T-helper 17 cell (primary cell): ENCODE measurements around the gene KNDC1. TPM values are rescaled to one million over a fixed set of nuclear protein-coding genes. Genes with fewer than 3 reads are reported as not detected.

Experiments
- ATAC-seq: fragments of 150-1000 bp; cut with Tn5 transposase; 2 replicates; pipeline ENCODE4 v1.10.0; 2021; ENCODE audit warnings: mild to moderate bottlenecking, moderate library complexity
- DNase-seq, 3 donors: peaks; one replicate each; pipeline versions ENCODE4 v3.0.0 to v3.0.0-alpha.2; 2020 to 2021
- H3K9me3 ChIP-seq: one replicate; pipeline ENCODE4 v1.7.0; 2013; ENCODE audit warnings: low read length, mild to moderate bottlenecking; ENCODE audit not compliant: control insufficient read depth, poor library complexity, severe bottlenecking
- H3K27ac Mint-ChIP-seq: one replicate; pipeline ENCODE4 v1.8.0; 2022; ENCODE audit warnings: mild to moderate bottlenecking, moderate library complexity, mixed read lengths
- H3K27me3 Mint-ChIP-seq: one replicate; pipeline ENCODE4 v1.8.0; 2022; ENCODE audit warnings: mixed read lengths
- H3K36me3 Mint-ChIP-seq: one replicate; pipeline ENCODE4 v1.8.0; 2022; ENCODE audit warnings: low read depth, mixed read lengths
- H3K4me1 Mint-ChIP-seq: one replicate; pipeline ENCODE4 v1.8.0; 2022; ENCODE audit warnings: mild to moderate bottlenecking, mixed read lengths
- H3K4me3 Mint-ChIP-seq: one replicate; pipeline ENCODE4 v1.8.0; 2022; ENCODE audit warnings: mild to moderate bottlenecking, moderate library complexity, mixed read lengths
- total RNA-seq, 4 donors: library from RNA in 2 of 4; stranded (reverse) in 2 of 4; gene quantifications; one replicate each; pipeline ENCODE4 v1.2.3 and lab custom pipeline; 2022 to 2026

The KNDC1 gene
- total RNA-seq, 2 donors from 2014 or later, result 0.42 to 1.1 TPM

- Mint-ChIP-seq H3K4me3 (no peak overlapping the region), H3K36me3 (peaks cover 3% of the 10 kb centered on the region), H3K27me3 (peaks cover 25% of the 10 kb centered on the region), H3K27ac (no peak overlapping the region), H3K4me1 (peaks cover 6% of the 10 kb centered on the region)
- ATAC-seq, result no peak
- no peak for DNase-seq
- no peaks in the 10 kb centered on the region for H3K9me3 ChIP-seq
Measured at GRCh38 chr10:133121479-133121878, 38.5 kb upstream of the KNDC1 start.

DNA sequence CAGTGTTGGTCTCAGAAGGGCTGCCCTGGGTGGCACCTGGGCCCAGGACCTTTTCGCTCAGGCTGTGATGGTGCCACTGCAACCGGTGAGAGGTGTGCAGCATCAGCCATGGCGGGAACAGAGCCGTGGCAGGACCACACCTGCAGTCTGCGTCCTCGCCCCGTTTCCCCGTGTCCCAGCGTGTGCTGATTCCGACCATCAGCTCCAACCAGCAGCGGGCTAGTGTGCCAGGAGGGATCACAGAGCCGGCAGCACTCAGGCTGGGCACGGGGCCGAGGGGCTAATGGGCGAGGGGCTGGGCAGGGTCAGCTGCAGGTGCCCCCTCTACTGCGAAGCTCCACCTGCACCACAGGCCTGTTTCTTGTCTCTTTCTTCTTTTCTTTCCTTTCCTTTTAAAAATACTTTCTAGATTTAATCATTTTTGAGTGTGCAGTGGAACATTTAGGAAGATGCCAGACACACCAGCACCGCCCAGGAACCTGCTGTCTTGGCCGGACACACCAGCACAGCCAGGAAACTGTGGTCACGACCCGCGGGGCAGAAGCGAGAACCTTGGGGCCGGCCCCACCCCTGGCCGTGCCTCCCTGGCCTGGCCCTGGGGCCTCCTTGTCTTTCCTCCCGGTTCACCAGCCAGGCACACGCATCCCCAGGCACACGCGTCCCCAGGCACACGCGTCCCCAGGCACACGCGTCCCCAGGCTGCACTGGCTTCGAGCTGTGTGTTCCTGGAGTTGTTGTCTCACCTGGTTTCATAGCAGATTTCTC lies 37.7 kb upstream of the KNDC1 start:
- ATAC-seq, result no peak
- Mint-ChIP-seq H3K27ac (no peak overlapping the region), H3K4me3 (no peak overlapping the region), H3K36me3 (peaks cover 3% of the 10 kb centered on the region), H3K4me1 (peaks cover 6% of the 10 kb centered on the region), H3K27me3 (peaks cover 25% of the 10 kb centered on the region)
- H3K9me3 ChIP-seq, result no peaks in the 10 kb centered on the region
- DNase-seq, result peak in 1 of 3 donors; percentile 7

DNA sequence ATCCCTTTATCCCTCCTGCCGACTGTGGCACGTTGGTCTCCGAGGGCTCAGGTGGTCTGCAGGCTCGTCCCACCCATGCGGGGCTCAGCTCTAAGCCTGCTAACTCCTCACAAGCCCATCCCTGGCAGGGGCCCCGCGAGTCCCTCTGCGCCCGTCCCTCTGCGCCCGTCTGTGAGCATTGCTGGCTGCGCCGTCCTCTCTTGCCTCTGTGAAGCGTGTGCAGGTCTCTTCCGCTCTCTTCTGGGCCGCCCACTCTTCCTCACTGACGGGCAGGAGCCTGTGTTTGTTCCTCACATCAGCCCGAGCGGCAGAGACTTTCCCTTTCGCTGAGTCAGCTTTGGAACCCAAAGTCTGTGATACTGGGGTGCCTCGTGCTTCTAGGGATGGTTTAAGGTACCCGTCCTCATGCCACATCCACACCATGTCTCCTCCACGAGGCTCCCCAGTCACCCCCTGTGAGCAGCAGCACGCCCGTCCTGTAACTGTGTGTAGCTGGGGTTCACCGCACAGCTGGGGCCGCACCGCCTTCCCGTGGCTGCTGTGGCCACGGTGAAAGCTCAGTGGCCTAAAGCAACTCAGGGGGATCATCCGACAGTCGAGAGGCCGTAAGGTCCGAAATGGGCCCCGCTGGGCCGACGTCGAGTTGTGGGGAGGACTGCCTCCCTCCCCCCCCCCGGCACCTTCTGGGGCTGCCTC lies 36.8 kb upstream of the KNDC1 start:
- H3K4me3 Mint-ChIP-seq, result peak overlapping the region; percentile 13
- no peaks in the 10 kb centered on the region for H3K9me3 ChIP-seq
- no peak overlapping the region for H3K27ac Mint-ChIP-seq
- ATAC-seq (no peak), DNase-seq (peak in 1 of 3 donors; percentile 3)
- peaks cover 3% of the 10 kb centered on the region for H3K36me3 Mint-ChIP-seq
- H3K27me3 Mint-ChIP-seq, result peaks cover 25% of the 10 kb centered on the region
- H3K4me1 Mint-ChIP-seq, result peaks cover 6% of the 10 kb centered on the region

GRCh38 chr10:133123746-133124356 lies 36.2 kb upstream of the KNDC1 start:
- Mint-ChIP-seq H3K27me3 (peaks cover 25% of the 10 kb centered on the region), H3K27ac (no peak overlapping the region), H3K4me1 (peaks cover 6% of the 10 kb centered on the region), H3K36me3 (peaks cover 3% of the 10 kb centered on the region), H3K4me3 (no peak overlapping the region)
- ATAC-seq (no peak), DNase-seq (peak in 2 of 3 donors; percentile 4 to 5)
- H3K9me3 ChIP-seq, result no peaks in the 10 kb centered on the region

DNA sequence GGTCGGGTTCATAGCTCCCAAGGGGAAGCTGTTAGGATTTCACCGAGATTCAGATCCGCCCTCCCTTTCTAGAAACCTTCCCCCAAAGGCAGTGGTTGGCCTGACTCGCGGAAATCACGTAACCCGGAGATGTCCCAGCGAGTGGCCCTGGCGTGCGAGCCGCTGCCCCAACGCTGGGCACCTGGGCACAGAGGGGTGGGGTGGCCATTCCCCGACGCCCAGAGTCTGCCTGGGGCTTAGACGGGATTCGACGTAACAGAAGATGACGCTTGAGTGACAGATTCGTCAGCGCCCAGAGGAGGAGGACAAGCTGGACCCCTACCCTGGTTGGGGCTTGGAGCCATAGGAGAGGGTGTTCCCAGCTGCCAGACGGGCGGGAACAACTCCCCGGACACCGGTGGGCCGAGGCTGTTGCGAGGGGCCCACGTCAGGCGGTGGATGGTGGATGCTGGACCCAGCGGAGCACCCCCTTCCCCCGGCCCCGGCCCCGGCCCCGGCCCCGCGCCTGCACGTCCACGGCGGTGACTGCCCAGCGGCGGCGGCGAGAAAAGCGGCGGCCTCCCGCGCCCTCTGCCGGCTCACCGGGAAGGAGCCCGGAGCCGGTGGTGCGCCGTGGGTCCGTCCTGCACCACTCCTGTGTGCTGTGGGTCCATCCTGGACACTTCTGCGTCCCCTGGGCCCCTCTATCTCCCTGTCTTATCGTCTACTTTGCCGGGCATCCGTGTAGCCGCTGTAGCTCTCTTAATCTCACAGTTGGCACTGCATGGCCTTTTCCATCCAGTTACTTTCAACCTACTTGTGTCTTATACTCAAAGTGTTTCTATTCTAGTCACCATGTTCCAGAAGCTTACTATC lies 35.4 kb upstream of the KNDC1 start:
- ATAC-seq (no peak), DNase-seq (peak in 2 of 3 donors; percentile 4 to 7)
- no peak overlapping the region for H3K4me3 Mint-ChIP-seq
- H3K27ac Mint-ChIP-seq, result no peak overlapping the region
- peaks cover 6% of the 10 kb centered on the region for H3K4me1 Mint-ChIP-seq
- H3K36me3 Mint-ChIP-seq, result peaks cover 3% of the 10 kb centered on the region
- H3K27me3 Mint-ChIP-seq, result peaks cover 25% of the 10 kb centered on the region
- H3K9me3 ChIP-seq, result no peaks in the 10 kb centered on the region

- Mint-ChIP-seq H3K36me3 (peaks cover 3% of the 10 kb centered on the region), H3K27ac (no peak overlapping the region), H3K4me3 (no peak overlapping the region), H3K4me1 (peaks cover 6% of the 10 kb centered on the region), H3K27me3 (peaks cover 21% of the 10 kb centered on the region)
- no peaks in the 10 kb centered on the region for H3K9me3 ChIP-seq
- no peak for DNase-seq
- ATAC-seq, result no peak
Measured at GRCh38 chr10:133125901-133126300, 34.1 kb upstream of the KNDC1 start.

- peak in 1 of 3 donors; percentile 8 for DNase-seq
- no peak overlapping the region for H3K4me3 Mint-ChIP-seq
- H3K27ac Mint-ChIP-seq, result no peak overlapping the region
- no peaks in the 10 kb centered on the region for H3K9me3 ChIP-seq
- peaks cover 3% of the 10 kb centered on the region for H3K36me3 Mint-ChIP-seq
- peaks cover 21% of the 10 kb centered on the region for H3K27me3 Mint-ChIP-seq
- no peak for ATAC-seq
- H3K4me1 Mint-ChIP-seq, result peaks cover 6% of the 10 kb centered on the region
Measured at GRCh38 chr10:133126431-133127290, 33.4 kb upstream of the KNDC1 start.

DNA sequence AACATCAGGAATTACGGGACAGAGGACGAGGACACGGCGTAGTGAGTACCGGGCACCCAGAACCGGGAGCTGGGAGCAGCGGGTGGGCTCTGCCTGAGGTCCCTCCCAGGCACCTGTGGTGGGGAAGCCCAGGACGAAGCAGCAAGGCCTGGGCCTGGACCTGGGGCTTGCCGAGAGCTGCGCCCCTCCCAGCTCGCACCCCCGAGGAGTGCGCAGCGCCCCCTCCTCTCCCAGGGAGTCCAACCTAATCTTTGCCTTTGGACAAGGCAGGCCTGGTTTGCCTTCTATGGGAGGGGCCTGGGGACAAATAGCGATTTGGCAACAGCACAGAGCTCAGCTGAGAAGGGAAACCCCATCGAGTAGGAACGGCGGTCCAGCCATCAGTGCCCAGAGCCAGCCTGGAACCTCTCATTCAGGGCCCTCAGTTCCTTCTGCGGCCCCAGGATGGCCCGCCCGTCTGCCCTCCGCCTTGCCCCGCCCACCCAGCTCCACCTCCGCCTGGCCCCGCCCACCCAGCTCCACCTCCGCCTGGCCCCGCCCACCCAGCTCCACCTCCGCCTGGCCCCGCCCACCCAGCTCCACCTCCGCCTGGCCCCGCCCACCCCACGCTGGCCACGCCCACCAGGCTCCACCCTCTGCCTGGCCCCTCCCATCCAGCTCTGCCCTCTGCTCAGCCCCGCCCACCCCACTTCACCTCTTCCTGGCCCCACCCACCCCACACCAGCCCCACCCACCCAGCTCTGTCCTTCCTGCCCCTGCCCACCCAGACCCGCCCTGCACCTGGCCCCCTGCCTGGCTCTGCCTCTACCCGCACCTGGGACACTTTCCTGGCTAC lies 32.5 kb upstream of the KNDC1 start:
- ATAC-seq (peak; percentile 59), DNase-seq (peak in 2 of 3 donors; percentile 38 to 44)
- H3K27ac Mint-ChIP-seq, result no peak overlapping the region
- H3K36me3 Mint-ChIP-seq, result peaks cover 3% of the 10 kb centered on the region
- H3K27me3 Mint-ChIP-seq, result peaks cover 21% of the 10 kb centered on the region
- H3K4me3 Mint-ChIP-seq, result no peak overlapping the region
- H3K9me3 ChIP-seq, result no peaks in the 10 kb centered on the region
- peaks cover 6% of the 10 kb centered on the region for H3K4me1 Mint-ChIP-seq

DNA sequence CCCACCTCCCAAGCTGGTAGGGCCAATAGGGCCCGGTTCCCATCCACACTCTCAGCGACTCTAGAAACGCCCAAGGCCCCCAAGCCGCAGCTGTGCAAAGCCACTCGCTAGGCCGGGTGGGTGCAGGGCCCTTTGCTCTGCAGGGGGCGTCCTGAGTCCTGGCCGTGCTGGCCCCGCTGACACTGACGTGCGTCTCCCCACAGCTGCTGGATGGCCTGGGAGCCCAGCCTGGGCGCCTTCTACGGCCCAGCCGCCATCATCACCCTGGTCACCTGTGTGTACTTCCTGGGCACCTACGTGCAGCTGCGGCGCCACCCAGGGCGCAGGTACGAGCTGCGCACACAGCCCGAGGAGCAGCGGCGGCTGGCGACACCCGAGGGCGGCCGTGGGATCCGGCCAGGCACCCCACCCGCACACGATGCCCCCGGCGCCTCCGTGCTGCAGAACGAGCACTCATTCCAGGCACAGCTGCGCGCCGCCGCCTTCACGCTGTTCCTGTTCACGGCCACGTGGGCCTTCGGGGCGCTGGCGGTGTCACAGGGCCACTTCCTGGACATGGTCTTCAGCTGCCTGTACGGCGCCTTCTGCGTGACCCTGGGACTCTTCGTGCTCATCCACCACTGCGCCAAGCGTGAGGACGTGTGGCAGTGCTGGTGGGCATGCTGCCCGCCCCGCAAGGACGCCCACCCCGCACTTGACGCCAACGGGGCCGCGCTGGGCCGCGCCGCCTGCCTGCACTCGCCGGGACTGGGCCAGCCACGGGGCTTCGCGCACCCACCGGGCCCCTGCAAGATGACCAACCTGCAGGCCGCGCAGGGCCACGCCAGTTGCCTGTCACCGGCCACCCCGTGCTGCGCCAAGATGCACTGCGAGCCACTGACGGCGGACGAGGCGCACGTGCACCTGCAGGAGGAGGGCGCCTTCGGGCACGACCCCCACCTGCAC lies 31.6 kb upstream of the KNDC1 start:
- peaks cover 16% of the 10 kb centered on the region for H3K27me3 Mint-ChIP-seq
- ATAC-seq (no peak), DNase-seq (peak in 1 of 3 donors; percentile 7)
- peaks cover 3% of the 10 kb centered on the region for H3K36me3 Mint-ChIP-seq
- peaks cover 4% of the 10 kb centered on the region for H3K4me1 Mint-ChIP-seq
- H3K27ac Mint-ChIP-seq, result no peak overlapping the region
- no peak overlapping the region for H3K4me3 Mint-ChIP-seq
- H3K9me3 ChIP-seq, result no peaks in the 10 kb centered on the region

GRCh38 chr10:133129071-133129858 lies 30.8 kb upstream of the KNDC1 start:
- Mint-ChIP-seq H3K4me1 (peaks cover 4% of the 10 kb centered on the region), H3K4me3 (no peak overlapping the region), H3K36me3 (peaks cover 3% of the 10 kb centered on the region), H3K27me3 (peaks cover 16% of the 10 kb centered on the region), H3K27ac (no peak overlapping the region)
- ATAC-seq (no peak), DNase-seq (no peak)
- no peaks in the 10 kb centered on the region for H3K9me3 ChIP-seq
